Mammary epithelial cell (primary cell): ENCODE results near the gene CPZ.
"Not testable (repeated sequence)": the region's sequence is repeated elsewhere in the genome, so short reads cannot be mapped to it uniquely, and the experiment has no call there.

Experiments
- CTCF ChIP-seq, 2 donors: IDR thresholded peaks in 1 of 2; conservative IDR thresholded peaks in 1 of 2; 2 replicates each; pipeline ENCODE4 v1.5.1; 2011 to 2012; ENCODE audit warnings: inconsistent platforms in 2 of 2, low read length in 2 of 2, mild to moderate bottlenecking in 2 of 2, control low read depth in 1 of 2, low read depth in 1 of 2; ENCODE audit not compliant: insufficient read depth in 1 of 2; ENCODE audit errors: extremely low read depth in 1 of 2
- EZH2 ChIP-seq: IDR thresholded peaks from 2 replicates; pipeline ENCODE4 v1.6.1; 2012; ENCODE audit warnings: low read length, inconsistent platforms, borderline replicate concordance

- TF ChIP-seq CTCF (conservative IDR thresholded peaks at IDR 0.05 in 1 of 2, IDR thresholded peaks at IDR 0.05 in 1 of 2; ENCODE audit: extremely low read depth in 1 of 2, insufficient read depth in 1 of 2, low read depth in 1 of 2, low read length in 2 of 2); EZH2: not testable (repeated sequence)
Measured at GRCh38 chr4:8621135-8621534, 28.6 kb downstream of the CPZ start.
